Parathyroid adenoma (tissue), 2 donors: Measurements from ENCODE around the gene CATSPER3.

Source experiments
- H2AFZ ChIP-seq: fragments of 300-600 bp; sonication (generic); one replicate; pipeline ENCODE4 v1.7.0; 2017; ENCODE audit warnings: antibody characterized with exemption, mild to moderate bottlenecking
- H3K27ac ChIP-seq: fragments of 300-600 bp; sonication (generic); one replicate; pipeline ENCODE4 v1.7.0; 2017
- H3K27me3 ChIP-seq: fragments of 300-600 bp; sonication (generic); one replicate; pipeline ENCODE4 v1.7.0; 2017; ENCODE audit warnings: low read length; ENCODE audit not compliant: control insufficient read depth, insufficient read depth
- H3K36me3 ChIP-seq: fragments of 300-600 bp; sonication (generic); one replicate; pipeline ENCODE4 v1.7.0; 2017; ENCODE audit warnings: low read length; ENCODE audit not compliant: control insufficient read depth, insufficient read depth
- H3K4me1 ChIP-seq: fragments of 300-600 bp; sonication (generic); one replicate; pipeline ENCODE4 v1.7.0; 2017; ENCODE audit warnings: control low read depth
- H3K4me2 ChIP-seq: fragments of 300-600 bp; sonication (generic); one replicate; pipeline ENCODE4 v1.7.0; 2017; ENCODE audit warnings: low read length
- H3K4me3 ChIP-seq: fragments of 300-600 bp; sonication (generic); one replicate; pipeline ENCODE4 v1.7.0; 2017; ENCODE audit warnings: low read depth, low read length
- H3K79me2 ChIP-seq: fragments of 300-600 bp; sonication (generic); one replicate; pipeline ENCODE4 v1.7.0; 2017; ENCODE audit warnings: control low read depth
- H3K9ac ChIP-seq: fragments of 300-600 bp; sonication (generic); one replicate; pipeline ENCODE4 v1.7.0; 2017; ENCODE audit warnings: mild to moderate bottlenecking
- H3K9me3 ChIP-seq: fragments of 300-600 bp; sonication (generic); one replicate; pipeline ENCODE4 v1.7.0; 2017; ENCODE audit warnings: low read length; ENCODE audit not compliant: control insufficient read depth
- CTCF ChIP-seq: fragments of 300-600 bp; sonication (generic); IDR thresholded peaks from one replicate; pipeline ENCODE4 v1.7.0; 2017; ENCODE audit warnings: antibody characterized with exemption, mild to moderate bottlenecking
- donor health status: primary hyperparathyroidism.

CATSPER3 gene

GRCh38 chr5:135008981-135009735, 41.5 kb downstream of the CATSPER3 start:
- Histone ChIP-seq H2AFZ (no peak overlapping the region), H3K9me3 (no peaks in the 10 kb centered on the region), H3K4me3 (no peak overlapping the region), H3K4me1 (no peaks in the 10 kb centered on the region), H3K79me2 (no peaks in the 10 kb centered on the region), H3K36me3 (no peaks in the 10 kb centered on the region), H3K27me3 (no peaks in the 10 kb centered on the region), H3K4me2 (no peak overlapping the region), H3K27ac (no peak overlapping the region), H3K9ac (no peak overlapping the region)
- TF ChIP-seq CTCF, result no peak

- H3K27ac ChIP-seq, result no peak overlapping the region
- TF ChIP-seq CTCF, result no peak
- no peaks in the 10 kb centered on the region for H3K9me3 ChIP-seq
- no peak overlapping the region for H3K4me3 ChIP-seq
- H3K27me3 ChIP-seq, result no peaks in the 10 kb centered on the region
- no peaks in the 10 kb centered on the region for H3K79me2 ChIP-seq
- no peak overlapping the region for H2AFZ ChIP-seq
- no peaks in the 10 kb centered on the region for H3K4me1 ChIP-seq
- H3K9ac ChIP-seq, result no peak overlapping the region
- H3K36me3 ChIP-seq, result no peaks in the 10 kb centered on the region
- no peak overlapping the region for H3K4me2 ChIP-seq
Measured at GRCh38 chr5:135009736-135010501, 42.2 kb downstream of the CATSPER3 start.

- Histone ChIP-seq H3K4me2 (no peak overlapping the region), H3K9me3 (no peaks in the 10 kb centered on the region), H3K36me3 (no peaks in the 10 kb centered on the region), H3K27me3 (no peaks in the 10 kb centered on the region), H3K27ac (no peak overlapping the region), H2AFZ (no peak overlapping the region), H3K4me3 (no peak overlapping the region), H3K79me2 (no peaks in the 10 kb centered on the region), H3K9ac (no peak overlapping the region), H3K4me1 (no peaks in the 10 kb centered on the region)
- TF ChIP-seq CTCF, result no peak
Measured at GRCh38 chr5:135010502-135011354, 43.0 kb downstream of the CATSPER3 start.

- H3K9ac ChIP-seq, result no peak overlapping the region
- no peak overlapping the region for H2AFZ ChIP-seq
- no peak overlapping the region for H3K27ac ChIP-seq
- H3K4me1 ChIP-seq, result no peaks in the 10 kb centered on the region
- no peaks in the 10 kb centered on the region for H3K27me3 ChIP-seq
- H3K36me3 ChIP-seq, result no peaks in the 10 kb centered on the region
- H3K9me3 ChIP-seq, result no peaks in the 10 kb centered on the region
- no peaks in the 10 kb centered on the region for H3K79me2 ChIP-seq
- TF ChIP-seq CTCF, result no peak
- no peak overlapping the region for H3K4me3 ChIP-seq
- no peak overlapping the region for H3K4me2 ChIP-seq
Measured at GRCh38 chr5:135011355-135012032, 43.8 kb downstream of the CATSPER3 start.
